Testis (tissue), 3 donors: ENCODE measurements around the gene CISD1. TPM values are rescaled to one million over a fixed set of nuclear protein-coding genes. Genes with fewer than 3 reads are reported as not detected.
A peak's percentile ranks its signal among the peaks of the same experiment; 100 is the strongest.

Experiments used
- DNase-seq: peaks from one replicate; pipeline ENCODE4 v3.0.0-alpha.2; 2019
- H3K27ac ChIP-seq, 2 donors: fragments of 200-600 bp; sonication (generic); one replicate each; pipeline ENCODE4 v1.5.1; 2019
- H3K27me3 ChIP-seq: fragments of 200-600 bp; sonication (generic); one replicate; pipeline ENCODE4 v1.5.1; 2019
- H3K36me3 ChIP-seq: fragments of 200-600 bp; sonication (generic); one replicate; pipeline ENCODE4 v1.5.1; 2017; ENCODE audit warnings: low read depth; ENCODE audit errors: missing control alignments
- H3K4me1 ChIP-seq: fragments of 200-600 bp; sonication (generic); one replicate; pipeline ENCODE4 v1.5.1; 2019
- H3K4me3 ChIP-seq, 2 donors: fragments of 200-600 bp; sonication (generic); one replicate each; pipeline ENCODE4 v1.5.1; 2017 to 2019
- H3K9me3 ChIP-seq: fragments of 200-600 bp; sonication (generic); one replicate; pipeline ENCODE4 v1.5.1; 2017
- POLR2A ChIP-seq: fragments of 450-650 bp; IDR thresholded peaks from one replicate; pipeline ENCODE4 v1.6.1; 2017; ENCODE audit warnings: antibody characterized with exemption, mild to moderate bottlenecking, moderate library complexity
- whole genome bisulfite sequencing, 2 donors: methylation state at CpG; one replicate each; pipeline ENCODE4 v1.1.5; 2018; 5-methylcytosine and 5-hydroxymethylcytosine counted together
- intact Hi-C: fragments of 100-400 bp; cut with DNase I; formaldehyde crosslinking; loops from one replicate; pipeline ENCODE4 v1.15.1; 2023; ENCODE audit warnings: low total_unique reads
- polyA plus RNA-seq: library from polyadenylated mRNA; stranded (reverse); fragments of 350-450 nt; fragmentation: Illumina TruSeq; extraction: RNeasy Lipid Tissue Mini Kit (QIAGEN cat#74804); gene quantifications from one replicate; pipeline ENCODE4 v1.2.3, GENCODE V29; 2014; ENCODE audit warnings: low read depth, low replicate concordance; ENCODE audit not compliant: insufficient read depth
- total RNA-seq, 2 donors: library from RNA; depleted of rRNA; stranded (reverse); fragments of >200 nt; gene quantifications; one replicate each; pipeline ENCODE4 v1.2.3, GENCODE V29; 2016
- TF ChIP-seq, protein P1 (sequence below), 3 experiments: fragments of 450-650 bp in 2 of 3; fragments of 200-600 bp in 1 of 3; sonication (generic) in 1 of 3; IDR thresholded peaks; one replicate each; pipeline ENCODE4 v1.5.1; 2016 to 2019; ENCODE audit warnings: antibody characterized with exemption in 3 of 3, mild to moderate bottlenecking in 2 of 3, moderate library complexity in 1 of 3

Gene CISD1
- total and polyA plus RNA-seq, 3 donors from 2014 or later: 20.3 to 71.2 (median 20.7) TPM

DNA sequence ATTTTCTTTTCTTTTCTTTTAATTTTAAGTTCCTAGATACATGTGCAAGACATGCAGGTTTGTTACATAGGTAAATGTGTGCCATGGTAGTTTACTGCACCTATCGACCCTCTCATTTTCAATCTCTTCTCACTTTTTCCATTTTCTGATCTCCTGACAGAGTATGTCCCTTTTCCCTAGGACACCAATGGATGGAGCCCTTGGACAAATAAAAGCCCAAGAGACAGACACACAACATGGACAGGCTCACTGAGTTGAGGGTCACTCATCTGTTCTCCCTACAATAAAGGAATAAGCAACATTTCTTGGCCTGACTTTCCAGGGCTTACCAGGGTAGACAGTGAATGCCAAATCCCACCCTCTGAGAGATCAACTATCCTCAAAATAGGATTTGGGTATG lies 50.6 kb downstream of the CISD1 start:
- no peak for DNase-seq
- H3K36me3 ChIP-seq: no peaks in the 10 kb centered on the region
- WGBS, 2 donors: 95 to 96% methylated on average over 1 of the region's 1 CpG
- no peak for TF ChIP-seq POLR2A
- intact Hi-C loops: no loop called here
- no peaks in the 10 kb centered on the region for H3K9me3 ChIP-seq
- no peaks in the 10 kb centered on the region for H3K4me1 ChIP-seq
- no peaks in the 10 kb centered on the region for H3K27me3 ChIP-seq
- no peak overlapping the region for H3K27ac ChIP-seq
- H3K4me3 ChIP-seq: no peak overlapping the region

DNA sequence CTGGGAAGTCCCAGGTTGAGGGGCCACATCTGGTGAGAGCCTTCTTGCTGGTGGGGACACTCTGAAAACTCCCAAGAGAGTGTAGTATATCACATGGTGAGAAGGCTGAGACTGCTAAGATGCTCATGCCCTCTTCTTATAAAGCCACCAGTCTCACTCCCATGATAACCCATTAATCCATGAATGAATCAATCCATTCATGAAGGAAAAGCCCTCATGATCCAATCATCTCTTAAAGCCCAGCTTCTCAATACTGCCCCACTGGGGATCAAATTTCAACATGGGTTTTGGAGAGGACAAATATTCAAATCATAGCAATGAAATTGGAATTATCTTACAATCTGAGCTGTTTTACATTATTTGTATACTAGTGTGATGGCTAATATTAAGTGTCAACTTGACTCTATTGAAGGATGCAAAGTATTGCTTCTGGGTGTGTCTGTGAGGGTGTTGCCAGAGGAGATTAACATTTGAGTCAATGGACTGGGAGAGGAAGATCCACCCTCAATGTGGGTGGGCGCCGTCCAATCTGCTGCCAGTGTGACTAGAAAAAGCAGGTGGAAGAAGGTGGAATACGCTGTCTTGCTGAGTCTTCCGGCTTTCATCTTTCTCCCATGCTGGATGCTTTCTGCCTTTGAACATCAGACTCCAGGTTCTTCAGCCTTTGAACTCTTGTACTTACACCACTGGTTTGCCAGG lies 51.5 kb downstream of the CISD1 start:
- Histone ChIP-seq H3K27ac (no peak overlapping the region), H3K27me3 (no peaks in the 10 kb centered on the region), H3K4me1 (no peaks in the 10 kb centered on the region), H3K4me3 (no peak overlapping the region), H3K36me3 (no peaks in the 10 kb centered on the region), H3K9me3 (no peaks in the 10 kb centered on the region)
- intact Hi-C loops: no loop called here
- 95 to 98% methylated on average over 4 of the region's 4 CpGs for WGBS, 2 donors
- no peak for TF ChIP-seq POLR2A
- TF ChIP-seq, protein P1, sequence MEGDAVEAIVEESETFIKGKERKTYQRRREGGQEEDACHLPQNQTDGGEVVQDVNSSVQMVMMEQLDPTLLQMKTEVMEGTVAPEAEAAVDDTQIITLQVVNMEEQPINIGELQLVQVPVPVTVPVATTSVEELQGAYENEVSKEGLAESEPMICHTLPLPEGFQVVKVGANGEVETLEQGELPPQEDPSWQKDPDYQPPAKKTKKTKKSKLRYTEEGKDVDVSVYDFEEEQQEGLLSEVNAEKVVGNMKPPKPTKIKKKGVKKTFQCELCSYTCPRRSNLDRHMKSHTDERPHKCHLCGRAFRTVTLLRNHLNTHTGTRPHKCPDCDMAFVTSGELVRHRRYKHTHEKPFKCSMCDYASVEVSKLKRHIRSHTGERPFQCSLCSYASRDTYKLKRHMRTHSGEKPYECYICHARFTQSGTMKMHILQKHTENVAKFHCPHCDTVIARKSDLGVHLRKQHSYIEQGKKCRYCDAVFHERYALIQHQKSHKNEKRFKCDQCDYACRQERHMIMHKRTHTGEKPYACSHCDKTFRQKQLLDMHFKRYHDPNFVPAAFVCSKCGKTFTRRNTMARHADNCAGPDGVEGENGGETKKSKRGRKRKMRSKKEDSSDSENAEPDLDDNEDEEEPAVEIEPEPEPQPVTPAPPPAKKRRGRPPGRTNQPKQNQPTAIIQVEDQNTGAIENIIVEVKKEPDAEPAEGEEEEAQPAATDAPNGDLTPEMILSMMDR (IDR thresholded peaks at IDR 0.05): no peak
- DNase-seq: no peak

DNA sequence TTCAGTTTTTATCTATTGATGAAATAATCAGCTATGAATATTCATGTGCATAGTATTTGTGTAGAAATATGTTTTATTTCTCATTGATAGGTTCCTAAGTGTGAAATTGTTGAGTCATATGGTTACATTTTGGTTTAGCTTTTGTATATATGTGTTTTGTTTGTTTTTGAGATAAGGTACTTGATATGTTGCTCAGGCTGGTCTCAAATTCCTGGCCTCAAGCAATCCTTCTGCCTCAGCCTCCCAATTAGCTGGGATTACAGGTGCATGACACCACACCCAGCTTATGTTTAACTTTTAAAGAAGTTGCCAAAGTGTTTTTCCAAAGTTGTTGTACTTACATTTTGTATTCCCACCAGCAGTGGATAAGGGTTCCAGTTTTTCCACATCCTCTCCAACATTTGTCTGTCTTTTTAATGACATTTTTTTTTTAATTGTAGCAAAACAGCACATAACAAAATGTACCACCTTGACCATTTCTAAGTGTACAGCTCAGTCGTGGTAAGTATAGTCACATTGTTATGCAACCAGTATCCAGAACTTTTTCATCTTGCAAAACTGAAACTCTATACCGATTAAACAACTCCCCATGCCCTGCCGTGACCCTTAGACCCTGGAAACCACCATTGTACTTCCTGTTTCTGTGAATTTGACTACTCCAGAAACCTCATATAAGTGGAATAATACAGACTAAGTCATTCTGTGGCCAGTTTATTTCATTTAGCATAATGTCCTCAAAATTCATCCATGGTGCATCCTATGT lies 53.3 kb downstream of the CISD1 start:
- no peak overlapping the region for H3K4me3 ChIP-seq
- H3K27ac ChIP-seq: no peak overlapping the region
- H3K4me1 ChIP-seq: no peaks in the 10 kb centered on the region
- H3K36me3 ChIP-seq: no peaks in the 10 kb centered on the region
- intact Hi-C loops: no loop called here
- TF ChIP-seq, protein P1 (IDR thresholded peaks at IDR 0.05): no peak
- no peak for TF ChIP-seq POLR2A
- DNase-seq: no peak
- no peaks in the 10 kb centered on the region for H3K27me3 ChIP-seq
- 64 to 72% methylated on average over 3 of the region's 3 CpGs for WGBS, 2 donors
- no peaks in the 10 kb centered on the region for H3K9me3 ChIP-seq

DNA sequence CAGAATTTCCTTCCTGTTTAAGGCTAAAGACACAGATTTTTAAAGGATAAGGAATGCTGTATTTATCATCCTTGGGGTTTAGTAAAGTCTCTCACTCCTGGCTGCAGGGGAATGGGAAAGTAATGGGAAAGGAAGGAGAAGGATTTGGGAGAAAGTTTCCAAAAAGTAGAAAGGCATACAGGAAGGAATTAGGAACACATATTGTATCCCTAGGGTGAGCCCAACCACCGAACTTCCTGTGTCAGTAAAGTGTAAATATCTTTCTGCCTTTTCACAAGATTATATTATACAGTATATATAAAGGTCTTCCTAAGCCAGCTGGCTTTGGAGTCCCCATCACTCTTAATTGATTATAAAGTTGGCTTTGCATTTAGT lies 53.9 kb downstream of the CISD1 start:
- no peaks in the 10 kb centered on the region for H3K4me1 ChIP-seq
- no peak for DNase-seq
- H3K27me3 ChIP-seq: no peaks in the 10 kb centered on the region
- no peaks in the 10 kb centered on the region for H3K36me3 ChIP-seq
- TF ChIP-seq, protein P1 (IDR thresholded peaks at IDR 0.05): no peak
- TF ChIP-seq POLR2A: no peak
- WGBS, 2 donors: 52 to 71% methylated on average over 1 of the region's 1 CpG
- H3K27ac ChIP-seq: no peak overlapping the region
- intact Hi-C loops: no loop called here
- no peaks in the 10 kb centered on the region for H3K9me3 ChIP-seq
- no peak overlapping the region for H3K4me3 ChIP-seq

DNA sequence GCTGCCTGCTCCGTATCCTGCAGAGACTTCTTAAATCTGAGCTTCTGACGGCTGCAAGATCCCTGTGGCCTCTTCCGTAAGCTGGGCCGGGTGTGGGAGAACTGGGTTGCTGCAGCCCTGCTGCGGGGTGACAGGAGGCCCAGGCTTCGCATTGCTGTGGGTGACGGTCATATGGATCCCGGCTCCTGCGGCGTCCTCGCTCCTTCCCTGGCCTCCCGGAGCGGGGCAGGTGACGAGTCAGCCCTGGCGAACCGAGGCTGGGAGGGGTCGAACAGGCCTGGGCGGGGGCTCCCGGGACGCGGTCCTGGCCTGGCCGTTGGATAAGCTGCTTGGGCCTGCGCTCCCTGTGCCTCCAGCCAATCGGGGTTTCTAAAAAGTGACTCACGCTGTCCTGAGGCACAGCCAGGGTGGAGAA lies 58.0 kb downstream of the CISD1 start:
- Histone ChIP-seq H3K4me3 (peak overlapping the region; percentile 11 to 36), H3K36me3 (no peaks in the 10 kb centered on the region), H3K4me1 (no peaks in the 10 kb centered on the region), H3K27ac (no peak overlapping the region), H3K27me3 (no peaks in the 10 kb centered on the region), H3K9me3 (no peaks in the 10 kb centered on the region)
- intact Hi-C loops: no loop called here
- 0 to 21% methylated on average over 4 to 20 of the region's 25 CpGs for WGBS, 2 donors
- TF ChIP-seq, protein P1 (IDR thresholded peaks at IDR 0.05): no peak
- TF ChIP-seq POLR2A: no peak
- peak; percentile 28 for DNase-seq
